ENCODE results near the gene RHOG. TPM values are rescaled to one million over a fixed set of nuclear protein-coding genes. Genes with fewer than 3 reads are reported as not detected.
A peak's percentile ranks its signal among the peaks of the same experiment; 100 is the strongest.

Gene RHOG
- total and polyA plus RNA-seq, 9 of the 15 experiments (the other 6 are each of a cell fraction or from before 2014, with no cell fraction given), result 22.6 to 162 (median 80.3) TPM

DNA sequence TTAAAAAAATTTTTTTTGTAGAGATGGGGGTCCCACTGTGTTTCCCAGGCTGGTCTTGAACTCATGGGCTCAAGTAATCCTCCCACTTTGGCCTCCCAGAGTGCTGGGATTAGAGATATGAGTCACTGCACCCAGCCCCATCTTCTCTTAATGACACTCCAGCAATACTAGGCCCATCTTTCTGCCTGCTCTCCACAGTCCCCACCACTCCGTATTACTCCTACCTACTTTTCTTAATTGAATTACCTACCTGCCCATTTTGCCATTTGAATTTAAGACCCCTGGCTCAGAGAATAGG lies 12.7 kb upstream of the RHOG start (continued):
- TF ChIP-seq, protein P1, sequence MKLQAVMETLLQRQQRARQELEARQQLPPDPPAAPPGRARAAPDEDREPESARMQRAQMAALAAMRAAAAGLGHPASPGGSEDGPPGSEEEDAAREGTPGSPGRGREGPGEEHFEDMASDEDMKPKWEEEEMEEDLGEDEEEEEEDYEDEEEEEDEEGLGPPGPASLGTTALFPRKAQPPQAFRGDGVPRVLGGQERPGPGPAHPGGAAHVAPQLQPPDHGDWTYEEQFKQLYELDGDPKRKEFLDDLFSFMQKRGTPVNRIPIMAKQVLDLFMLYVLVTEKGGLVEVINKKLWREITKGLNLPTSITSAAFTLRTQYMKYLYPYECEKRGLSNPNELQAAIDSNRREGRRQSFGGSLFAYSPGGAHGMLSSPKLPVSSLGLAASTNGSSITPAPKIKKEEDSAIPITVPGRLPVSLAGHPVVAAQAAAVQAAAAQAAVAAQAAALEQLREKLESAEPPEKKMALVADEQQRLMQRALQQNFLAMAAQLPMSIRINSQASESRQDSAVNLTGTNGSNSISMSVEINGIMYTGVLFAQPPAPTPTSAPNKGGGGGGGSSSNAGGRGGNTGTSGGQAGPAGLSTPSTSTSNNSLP (IDR thresholded peaks at IDR 0.05; ENCODE audit: borderline replicate concordance, low read depth, low read length), result no peak
- no peak for TF ChIP-seq ELF2 (CRISPR knock-in tag; IDR thresholded peaks at IDR 0.05)
- TF ChIP-seq EZH2 (IDR thresholded peaks at IDR 0.05; ENCODE audit: borderline replicate concordance, low read depth, low read length), result no peak
- TF ChIP-seq, protein P2, sequence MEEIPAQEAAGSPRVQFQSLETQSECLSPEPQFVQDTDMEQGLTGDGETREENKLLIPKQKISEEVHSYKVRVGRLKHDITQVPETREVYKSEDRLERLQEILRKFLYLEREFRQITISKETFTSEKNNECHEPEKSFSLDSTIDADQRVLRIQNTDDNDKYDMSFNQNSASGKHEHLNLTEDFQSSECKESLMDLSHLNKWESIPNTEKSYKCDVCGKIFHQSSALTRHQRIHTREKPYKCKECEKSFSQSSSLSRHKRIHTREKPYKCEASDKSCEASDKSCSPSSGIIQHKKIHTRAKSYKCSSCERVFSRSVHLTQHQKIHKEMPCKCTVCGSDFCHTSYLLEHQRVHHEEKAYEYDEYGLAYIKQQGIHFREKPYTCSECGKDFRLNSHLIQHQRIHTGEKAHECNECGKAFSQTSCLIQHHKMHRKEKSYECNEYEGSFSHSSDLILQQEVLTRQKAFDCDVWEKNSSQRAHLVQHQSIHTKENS (CRISPR knock-in tag; IDR thresholded peaks at IDR 0.05), result no peak
- TF ChIP-seq, protein P3, sequence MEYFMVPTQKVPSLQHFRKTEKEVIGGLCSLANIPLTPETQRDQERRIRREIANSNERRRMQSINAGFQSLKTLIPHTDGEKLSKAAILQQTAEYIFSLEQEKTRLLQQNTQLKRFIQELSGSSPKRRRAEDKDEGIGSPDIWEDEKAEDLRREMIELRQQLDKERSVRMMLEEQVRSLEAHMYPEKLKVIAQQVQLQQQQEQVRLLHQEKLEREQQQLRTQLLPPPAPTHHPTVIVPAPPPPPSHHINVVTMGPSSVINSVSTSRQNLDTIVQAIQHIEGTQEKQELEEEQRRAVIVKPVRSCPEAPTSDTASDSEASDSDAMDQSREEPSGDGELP (CRISPR knock-in tag; IDR thresholded peaks at IDR 0.05; ENCODE audit: borderline replicate concordance), result no peak
- no peak for TF ChIP-seq CEBPG (CRISPR knock-in tag; IDR thresholded peaks at IDR 0.05)
- TF ChIP-seq CEBPG (tag; conservative IDR thresholded peaks at IDR 0.05 in 1 of 2, IDR thresholded peaks at IDR 0.05 in 1 of 2), result no peak
- no peak for TF ChIP-seq BRD4 (IDR thresholded peaks at IDR 0.05)
- TF ChIP-seq, protein P4, sequence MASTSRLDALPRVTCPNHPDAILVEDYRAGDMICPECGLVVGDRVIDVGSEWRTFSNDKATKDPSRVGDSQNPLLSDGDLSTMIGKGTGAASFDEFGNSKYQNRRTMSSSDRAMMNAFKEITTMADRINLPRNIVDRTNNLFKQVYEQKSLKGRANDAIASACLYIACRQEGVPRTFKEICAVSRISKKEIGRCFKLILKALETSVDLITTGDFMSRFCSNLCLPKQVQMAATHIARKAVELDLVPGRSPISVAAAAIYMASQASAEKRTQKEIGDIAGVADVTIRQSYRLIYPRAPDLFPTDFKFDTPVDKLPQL (IDR thresholded peaks at IDR 0.05; ENCODE audit: extremely low read depth, insufficient read length), result no peak
- TF ChIP-seq, protein P5, sequence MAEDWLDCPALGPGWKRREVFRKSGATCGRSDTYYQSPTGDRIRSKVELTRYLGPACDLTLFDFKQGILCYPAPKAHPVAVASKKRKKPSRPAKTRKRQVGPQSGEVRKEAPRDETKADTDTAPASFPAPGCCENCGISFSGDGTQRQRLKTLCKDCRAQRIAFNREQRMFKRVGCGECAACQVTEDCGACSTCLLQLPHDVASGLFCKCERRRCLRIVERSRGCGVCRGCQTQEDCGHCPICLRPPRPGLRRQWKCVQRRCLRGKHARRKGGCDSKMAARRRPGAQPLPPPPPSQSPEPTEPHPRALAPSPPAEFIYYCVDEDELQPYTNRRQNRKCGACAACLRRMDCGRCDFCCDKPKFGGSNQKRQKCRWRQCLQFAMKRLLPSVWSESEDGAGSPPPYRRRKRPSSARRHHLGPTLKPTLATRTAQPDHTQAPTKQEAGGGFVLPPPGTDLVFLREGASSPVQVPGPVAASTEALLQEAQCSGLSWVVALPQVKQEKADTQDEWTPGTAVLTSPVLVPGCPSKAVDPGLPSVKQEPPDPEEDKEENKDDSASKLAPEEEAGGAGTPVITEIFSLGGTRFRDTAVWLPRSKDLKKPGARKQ (CRISPR knock-in tag; IDR thresholded peaks at IDR 0.05), result no peak
- TF ChIP-seq ADNP (tag; IDR thresholded peaks at IDR 0.05), result 0 out of 2 replicates have a peak, but pooled peaks have one; percentile 19
- TF ChIP-seq, protein P6, sequence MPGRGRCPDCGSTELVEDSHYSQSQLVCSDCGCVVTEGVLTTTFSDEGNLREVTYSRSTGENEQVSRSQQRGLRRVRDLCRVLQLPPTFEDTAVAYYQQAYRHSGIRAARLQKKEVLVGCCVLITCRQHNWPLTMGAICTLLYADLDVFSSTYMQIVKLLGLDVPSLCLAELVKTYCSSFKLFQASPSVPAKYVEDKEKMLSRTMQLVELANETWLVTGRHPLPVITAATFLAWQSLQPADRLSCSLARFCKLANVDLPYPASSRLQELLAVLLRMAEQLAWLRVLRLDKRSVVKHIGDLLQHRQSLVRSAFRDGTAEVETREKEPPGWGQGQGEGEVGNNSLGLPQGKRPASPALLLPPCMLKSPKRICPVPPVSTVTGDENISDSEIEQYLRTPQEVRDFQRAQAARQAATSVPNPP (IDR thresholded peaks at IDR 0.05; ENCODE audit: borderline replicate concordance, insufficient read depth, insufficient read length), result no peak
- no peak for TF ChIP-seq ZNF239 (CRISPR knock-in tag; IDR thresholded peaks at IDR 0.05)
- TF ChIP-seq, protein P7, sequence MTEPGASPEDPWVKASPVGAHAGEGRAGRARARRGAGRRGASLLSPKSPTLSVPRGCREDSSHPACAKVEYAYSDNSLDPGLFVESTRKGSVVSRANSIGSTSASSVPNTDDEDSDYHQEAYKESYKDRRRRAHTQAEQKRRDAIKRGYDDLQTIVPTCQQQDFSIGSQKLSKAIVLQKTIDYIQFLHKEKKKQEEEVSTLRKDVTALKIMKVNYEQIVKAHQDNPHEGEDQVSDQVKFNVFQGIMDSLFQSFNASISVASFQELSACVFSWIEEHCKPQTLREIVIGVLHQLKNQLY (CRISPR knock-in tag; conservative IDR thresholded peaks at IDR 0.05), result no peak
- TF ChIP-seq XRCC3 (IDR thresholded peaks at IDR 0.05), result no peak
- no peak for TF ChIP-seq C11orf30 (IDR thresholded peaks at IDR 0.05; ENCODE audit: low read depth)
- TF ChIP-seq HNRNPLL (IDR thresholded peaks at IDR 0.05; ENCODE audit: low read depth, low read length, poor library complexity, severe bottlenecking), result no peak

Data from K562 (cell line).